Measurements from ENCODE around the gene ZNF575.

- TF ChIP-seq, protein P1, sequence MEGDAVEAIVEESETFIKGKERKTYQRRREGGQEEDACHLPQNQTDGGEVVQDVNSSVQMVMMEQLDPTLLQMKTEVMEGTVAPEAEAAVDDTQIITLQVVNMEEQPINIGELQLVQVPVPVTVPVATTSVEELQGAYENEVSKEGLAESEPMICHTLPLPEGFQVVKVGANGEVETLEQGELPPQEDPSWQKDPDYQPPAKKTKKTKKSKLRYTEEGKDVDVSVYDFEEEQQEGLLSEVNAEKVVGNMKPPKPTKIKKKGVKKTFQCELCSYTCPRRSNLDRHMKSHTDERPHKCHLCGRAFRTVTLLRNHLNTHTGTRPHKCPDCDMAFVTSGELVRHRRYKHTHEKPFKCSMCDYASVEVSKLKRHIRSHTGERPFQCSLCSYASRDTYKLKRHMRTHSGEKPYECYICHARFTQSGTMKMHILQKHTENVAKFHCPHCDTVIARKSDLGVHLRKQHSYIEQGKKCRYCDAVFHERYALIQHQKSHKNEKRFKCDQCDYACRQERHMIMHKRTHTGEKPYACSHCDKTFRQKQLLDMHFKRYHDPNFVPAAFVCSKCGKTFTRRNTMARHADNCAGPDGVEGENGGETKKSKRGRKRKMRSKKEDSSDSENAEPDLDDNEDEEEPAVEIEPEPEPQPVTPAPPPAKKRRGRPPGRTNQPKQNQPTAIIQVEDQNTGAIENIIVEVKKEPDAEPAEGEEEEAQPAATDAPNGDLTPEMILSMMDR (IDR thresholded peaks at IDR 0.05 in 2 of 3, conservative IDR thresholded peaks at IDR 0.05 in 1 of 3; ENCODE audit: control insufficient read depth in 2 of 3, extremely low read depth in 1 of 3, insufficient read depth in 1 of 3, low read depth in 3 of 3, low read length in 3 of 3) = peak; percentile 86 to 95 (median 88)
- TF ChIP-seq SPI1 (IDR thresholded peaks at IDR 0.05; ENCODE audit: borderline replicate concordance, insufficient read depth, low read depth, low read length) (no peak), POLR2A (IDR thresholded peaks at IDR 0.05; ENCODE audit: low read depth, low read length) (no peak), POLR2AphosphoS2 (IDR thresholded peaks at IDR 0.05; ENCODE audit: low read depth, low read length) (no peak), TBL1XR1 (IDR thresholded peaks at IDR 0.05; ENCODE audit: low read depth, low read length) (no peak), YY1 (IDR thresholded peaks at IDR 0.05; ENCODE audit: low read depth, low read length) (no peak), ZNF217 (IDR thresholded peaks at IDR 0.05) (no peak), SRF (IDR thresholded peaks at IDR 0.05; ENCODE audit: low read depth in 2 of 2, low read length in 2 of 2) (no peak), BACH1 (IDR thresholded peaks at IDR 0.05; ENCODE audit: borderline replicate concordance) (no peak), SMAD1 (IDR thresholded peaks at IDR 0.05; ENCODE audit: low read depth, partially characterized antibody) (no peak)
These were observed 22.3 kb downstream of the ZNF575 start for GRCh38 chr19:43555185-43555770.

Data from GM12878 (cell line).